WI38 (cell line): ENCODE results near the gene OR4D11.
"Not testable (repeated sequence)": the region's sequence is repeated elsewhere in the genome, so short reads cannot be mapped to it uniquely, and the experiment has no call there.

ENCODE experiments used
- H3K4me3 ChIP-seq: 2 replicates; pipeline ENCODE4 v1.5.1; 2011; ENCODE audit warnings: low read depth, mild to moderate bottlenecking, control low read depth, low read length
- CTCF ChIP-seq: IDR thresholded peaks from 2 replicates; pipeline ENCODE4 v1.5.1; 2012; ENCODE audit warnings: low read depth, mild to moderate bottlenecking, control low read depth, low read length

Gene OR4D11

GRCh38 chr11:59480359-59480758 is 23.0 kb upstream of the OR4D11 start:
- no peak for TF ChIP-seq CTCF
- H3K4me3 ChIP-seq = no peak overlapping the region

GRCh38 chr11:59501931-59502330 is 1.4 kb upstream of the OR4D11 start:
- no peak overlapping the region for H3K4me3 ChIP-seq
- TF ChIP-seq CTCF = no peak

- no peak within 1 kb of the TSS for H3K4me3 ChIP-seq
- TF ChIP-seq CTCF = no peak
Observed at GRCh38 chr11:59510941-59511589, 7.7 kb downstream of the OR4D11 start, which contains the start of gene OR4D9. Gene OR4D9, plus strand, starts transcription at chr11:59511539. Its CDS starts 3,374 bp downstream, at chr11:59514913.

- H3K4me3 ChIP-seq = no peak overlapping the region
- TF ChIP-seq CTCF = no peak
Observed at GRCh38 chr11:59511675-59512074, 8.3 kb downstream of the OR4D11 start.

GRCh38 chr11:59520139-59520538 is 16.8 kb downstream of the OR4D11 start:
- not testable (repeated sequence) for H3K4me3 ChIP-seq

GRCh38 chr11:59520741-59521140 is 17.4 kb downstream of the OR4D11 start:
- no peak overlapping the region for H3K4me3 ChIP-seq
- TF ChIP-seq CTCF = no peak

GRCh38 chr11:59523541-59523940 is 20.2 kb downstream of the OR4D11 start:
- no peak overlapping the region for H3K4me3 ChIP-seq
- no peak for TF ChIP-seq CTCF

GRCh38 chr11:59528711-59529110 is 25.3 kb downstream of the OR4D11 start:
- no peak overlapping the region for H3K4me3 ChIP-seq
- TF ChIP-seq CTCF = no peak
